ENCODE measurements around the gene PIK3C2A. TPM values are rescaled to one million over a fixed set of nuclear protein-coding genes. Genes with fewer than 3 reads are reported as not detected.

PIK3C2A gene
- total RNA-seq, 1 donor from 2014 or later = 84.9 TPM

- no peak overlapping the region for H2AFZ ChIP-seq (ENCODE audit: low read depth, low read length)
- FAIRE-seq (no peak), DNase-seq (ENCODE audit: low read depth) (no peak)
- no peak overlapping the region for H3K4me3 ChIP-seq (ENCODE audit: insufficient read depth, low read depth, low read length)
- H3K27ac Mint-ChIP-seq (ENCODE audit: unreplicated experiment) = no peak overlapping the region
- peaks cover 74% of the 10 kb centered on the region for H3K79me2 ChIP-seq (ENCODE audit: insufficient read depth, low read length)
- H3K27me3 Mint-ChIP-seq (ENCODE audit: low read depth, unreplicated experiment) = no peaks in the 10 kb centered on the region
- TF ChIP-seq EZH2 (IDR thresholded peaks at IDR 0.05; ENCODE audit: insufficient read depth, low read length) (no peak), CTCF (IDR thresholded peaks at IDR 0.05; ENCODE audit: insufficient read depth, low read depth, low read length) (no peak)
- no peaks in the 10 kb centered on the region for H3K4me1 ChIP-seq (ENCODE audit: insufficient read depth, low read length)
- H3K4me1 Mint-ChIP-seq (ENCODE audit: low read depth, unreplicated experiment) = peaks cover 12% of the 10 kb centered on the region
- H3K4me3 Mint-ChIP-seq (ENCODE audit: unreplicated experiment) = no peak overlapping the region
- peaks cover 3% of the 10 kb centered on the region for H3K36me3 Mint-ChIP-seq (ENCODE audit: low read depth, unreplicated experiment)
- no peak overlapping the region for H3K27ac ChIP-seq (ENCODE audit: low read depth, low read length)
- no peaks in the 10 kb centered on the region for H3K36me3 ChIP-seq (ENCODE audit: insufficient read depth, low read length)
- no peak overlapping the region for H3K4me2 ChIP-seq (ENCODE audit: low read length)
- H3K9me3 Mint-ChIP-seq (ENCODE audit: unreplicated experiment) = no peaks in the 10 kb centered on the region
- H3K9ac ChIP-seq (ENCODE audit: low read length) = no peak overlapping the region
- H3K27me3 ChIP-seq (ENCODE audit: insufficient read depth, low read length) = no peaks in the 10 kb centered on the region
- H4K20me1 ChIP-seq (ENCODE audit: insufficient read depth, low read length) = peaks cover 44% of the 10 kb centered on the region
- H3K9me3 ChIP-seq (ENCODE audit: insufficient read depth, low read depth, low read length) = no peaks in the 10 kb centered on the region
These were observed 45.4 kb downstream of the PIK3C2A start for GRCh38 chr11:17162376-17162775.

- peaks cover 46% of the 10 kb centered on the region for H4K20me1 ChIP-seq (ENCODE audit: insufficient read depth, low read length)
- H3K4me3 ChIP-seq (ENCODE audit: insufficient read depth, low read depth, low read length) = no peak overlapping the region
- H3K27me3 ChIP-seq (ENCODE audit: insufficient read depth, low read length) = no peaks in the 10 kb centered on the region
- Mint-ChIP-seq H3K27ac (ENCODE audit: unreplicated experiment) (no peak overlapping the region), H3K4me1 (ENCODE audit: low read depth, unreplicated experiment) (peaks cover 12% of the 10 kb centered on the region), H3K27me3 (ENCODE audit: low read depth, unreplicated experiment) (no peaks in the 10 kb centered on the region), H3K9me3 (ENCODE audit: unreplicated experiment) (no peaks in the 10 kb centered on the region), H3K36me3 (ENCODE audit: low read depth, unreplicated experiment) (peaks cover 3% of the 10 kb centered on the region), H3K4me3 (ENCODE audit: unreplicated experiment) (no peak overlapping the region)
- H2AFZ ChIP-seq (ENCODE audit: low read depth, low read length) = no peak overlapping the region
- H3K79me2 ChIP-seq (ENCODE audit: insufficient read depth, low read length) = peaks cover 74% of the 10 kb centered on the region
- TF ChIP-seq CTCF (IDR thresholded peaks at IDR 0.05; ENCODE audit: insufficient read depth, low read depth, low read length) = no peak
- no peak for TF ChIP-seq EZH2 (IDR thresholded peaks at IDR 0.05; ENCODE audit: insufficient read depth, low read length)
- no peak overlapping the region for H3K9ac ChIP-seq (ENCODE audit: low read length)
- no peak overlapping the region for H3K27ac ChIP-seq (ENCODE audit: low read depth, low read length)
- H3K36me3 ChIP-seq (ENCODE audit: insufficient read depth, low read length) = no peaks in the 10 kb centered on the region
- FAIRE-seq = no peak
- DNase-seq (ENCODE audit: low read depth) = no peak
- no peak overlapping the region for H3K4me2 ChIP-seq (ENCODE audit: low read length)
- H3K4me1 ChIP-seq (ENCODE audit: insufficient read depth, low read length) = no peaks in the 10 kb centered on the region
- H3K9me3 ChIP-seq (ENCODE audit: insufficient read depth, low read depth, low read length) = no peaks in the 10 kb centered on the region
These were observed 46.3 kb downstream of the PIK3C2A start for GRCh38 chr11:17161515-17161914.

- H3K27ac Mint-ChIP-seq (ENCODE audit: unreplicated experiment) = no peak overlapping the region
- TF ChIP-seq CTCF (IDR thresholded peaks at IDR 0.05; ENCODE audit: insufficient read depth, low read depth, low read length) (no peak), EZH2 (IDR thresholded peaks at IDR 0.05; ENCODE audit: insufficient read depth, low read length) (no peak)
- no peak overlapping the region for H3K9ac ChIP-seq (ENCODE audit: low read length)
- no peak overlapping the region for H3K27ac ChIP-seq (ENCODE audit: low read depth, low read length)
- peaks cover 62% of the 10 kb centered on the region for H3K79me2 ChIP-seq (ENCODE audit: insufficient read depth, low read length)
- peaks cover 3% of the 10 kb centered on the region for H3K36me3 Mint-ChIP-seq (ENCODE audit: low read depth, unreplicated experiment)
- H3K27me3 ChIP-seq (ENCODE audit: insufficient read depth, low read length) = no peaks in the 10 kb centered on the region
- no peak for DNase-seq (ENCODE audit: low read depth)
- H3K4me3 ChIP-seq (ENCODE audit: insufficient read depth, low read depth, low read length) = no peak overlapping the region
- peaks cover 8% of the 10 kb centered on the region for H3K4me1 Mint-ChIP-seq (ENCODE audit: low read depth, unreplicated experiment)
- no peak for FAIRE-seq
- H4K20me1 ChIP-seq (ENCODE audit: insufficient read depth, low read length) = peaks cover 46% of the 10 kb centered on the region
- no peak overlapping the region for H2AFZ ChIP-seq (ENCODE audit: low read depth, low read length)
- H3K36me3 ChIP-seq (ENCODE audit: insufficient read depth, low read length) = no peaks in the 10 kb centered on the region
- H3K9me3 Mint-ChIP-seq (ENCODE audit: unreplicated experiment) = no peaks in the 10 kb centered on the region
- H3K4me3 Mint-ChIP-seq (ENCODE audit: unreplicated experiment) = no peak overlapping the region
- no peaks in the 10 kb centered on the region for H3K9me3 ChIP-seq (ENCODE audit: insufficient read depth, low read depth, low read length)
- no peak overlapping the region for H3K4me2 ChIP-seq (ENCODE audit: low read length)
- H3K27me3 Mint-ChIP-seq (ENCODE audit: low read depth, unreplicated experiment) = no peaks in the 10 kb centered on the region
- no peaks in the 10 kb centered on the region for H3K4me1 ChIP-seq (ENCODE audit: insufficient read depth, low read length)
These were observed 48.3 kb downstream of the PIK3C2A start for GRCh38 chr11:17159441-17159840.

Other genes starting within 250 kb of the PIK3C2A start
- gene PLEKHA7, start 193.6 kb downstream of the PIK3C2A start, total RNA-seq = 3.2 and 5.7 TPM in 2 replicates
- gene RPS13, start 130.3 kb downstream of the PIK3C2A start, total RNA-seq = 753 and 856 TPM in 2 replicates
- gene NUCB2, start 68.8 kb upstream of the PIK3C2A start, total RNA-seq = 71.2 and 72.4 TPM in 2 replicates
- gene NCR3LG1, start 143.8 kb upstream of the PIK3C2A start, total RNA-seq = 3.1 and 3.3 TPM in 2 replicates
- gene KCNJ11, start 180.7 kb upstream of the PIK3C2A start, total RNA-seq = 0.43 TPM in 1 of 2 replicates, not detected in the other